ENCODE data around the gene PIH1D1.

- TF ChIP-seq CTCF (IDR thresholded peaks at IDR 0.05) = no peak
- TF ChIP-seq POLR2A (IDR thresholded peaks at IDR 0.05) = no peak
Observed at GRCh38 chr19:49463960-49464740, 12.5 kb upstream of the PIH1D1 start.
